Hepatocyte (in vitro differentiated cells): ENCODE data around the gene APBA2. TPM values are rescaled to one million over a fixed set of nuclear protein-coding genes. Genes with fewer than 3 reads are reported as not detected.

ENCODE experiments used
- DNase-seq: peaks from one replicate; pipeline ENCODE4 v3.0.0-alpha.2; 2016; ENCODE audit warnings: low spot score
- H2AFZ ChIP-seq: fragments of 200-600 bp; sonication (generic); 2 replicates; pipeline ENCODE4 v1.6.0; 2016; ENCODE audit warnings: antibody characterized with exemption, mild to moderate bottlenecking
- H3K27ac ChIP-seq: fragments of 200-600 bp; sonication (generic); 2 replicates; pipeline ENCODE4 v1.5.1; 2016; ENCODE audit warnings: mild to moderate bottlenecking
- H3K27me3 ChIP-seq: fragments of 200-600 bp; sonication (generic); 2 replicates; pipeline ENCODE4 v1.6.1; 2016
- H3K36me3 ChIP-seq: fragments of 200-600 bp; sonication (generic); replicated peaks from 2 replicates; pipeline ENCODE4 v1.5.1; 2016; ENCODE audit warnings: low read depth; ENCODE audit not compliant: insufficient read depth
- H3K4me1 ChIP-seq: fragments of 200-600 bp; sonication (generic); 2 replicates; pipeline ENCODE4 v1.5.1; 2016; ENCODE audit warnings: mild to moderate bottlenecking, moderate library complexity; ENCODE audit not compliant: insufficient read depth
- H3K4me2 ChIP-seq: fragments of 200-600 bp; sonication (generic); 2 replicates; pipeline ENCODE4 v1.6.0; 2016
- H3K4me3 ChIP-seq: fragments of 200-600 bp; sonication (generic); 2 replicates; pipeline ENCODE4 v1.5.1; 2016; ENCODE audit warnings: mild to moderate bottlenecking
- H3K79me2 ChIP-seq: fragments of 200-600 bp; sonication (generic); 2 replicates; pipeline ENCODE4 v1.6.0; 2017; ENCODE audit warnings: mild to moderate bottlenecking
- H3K9me2 ChIP-seq: fragments of 200-600 bp; sonication (generic); replicated peaks from 2 replicates; pipeline ENCODE4 v1.6.0; 2017; ENCODE audit warnings: mild to moderate bottlenecking; ENCODE audit not compliant: insufficient read depth
- H3K9me3 ChIP-seq: fragments of 200-600 bp; sonication (generic); 2 replicates; pipeline ENCODE4 v1.5.1; 2016; ENCODE audit warnings: low read depth, mild to moderate bottlenecking
- H4K20me1 ChIP-seq: fragments of 200-600 bp; sonication (generic); 2 replicates; pipeline ENCODE4 v1.6.0; 2016; ENCODE audit warnings: mild to moderate bottlenecking; ENCODE audit not compliant: insufficient read depth, poor library complexity, severe bottlenecking
- EZH2 ChIP-seq: fragments of 200-600 bp; sonication (generic); IDR thresholded peaks from 2 replicates; pipeline ENCODE4 v1.6.1; 2016; ENCODE audit warnings: antibody characterized with exemption, mild to moderate bottlenecking, borderline replicate concordance
- EZH2phosphoT487 ChIP-seq: fragments of 200-600 bp; sonication (generic); IDR thresholded peaks from one replicate; pipeline ENCODE4 v1.6.1; 2018; ENCODE audit warnings: antibody characterized with exemption, mild to moderate bottlenecking, low read depth, moderate library complexity; ENCODE audit not compliant: unreplicated experiment, severe bottlenecking
- WGBS: methylation state at CpG from one replicate; pipeline ENCODE4 v1.1.6; 2016; ENCODE audit warnings: low lambda C conversion rate; ENCODE audit errors: missing lambda C conversion rate; 5-methylcytosine and 5-hydroxymethylcytosine counted together
- polyA plus RNA-seq: library from polyadenylated mRNA; unstranded; fragments of >200 nt; fragmentation: Nextera tagmentation; extraction: Ambion mirVana; gene quantifications from 2 replicates; pipeline ENCODE4 v1.2.1, GENCODE V29; 2016
- total RNA-seq: library from RNA; depleted of rRNA; stranded (reverse); fragments of >200 nt; gene quantifications from 2 replicates; pipeline ENCODE4 v1.2.3, GENCODE V29; 2014
- TF ChIP-seq, protein P1 (sequence below): fragments of 200-600 bp; sonication (generic); IDR thresholded peaks from 2 replicates; pipeline ENCODE4 v1.5.1; 2016; ENCODE audit warnings: antibody characterized with exemption, mild to moderate bottlenecking; ENCODE audit not compliant: poor library complexity

The APBA2 gene
- total and polyA plus RNA-seq, 2 experiments from 2014 or later, result 8.4 to 10.1 TPM

DNA sequence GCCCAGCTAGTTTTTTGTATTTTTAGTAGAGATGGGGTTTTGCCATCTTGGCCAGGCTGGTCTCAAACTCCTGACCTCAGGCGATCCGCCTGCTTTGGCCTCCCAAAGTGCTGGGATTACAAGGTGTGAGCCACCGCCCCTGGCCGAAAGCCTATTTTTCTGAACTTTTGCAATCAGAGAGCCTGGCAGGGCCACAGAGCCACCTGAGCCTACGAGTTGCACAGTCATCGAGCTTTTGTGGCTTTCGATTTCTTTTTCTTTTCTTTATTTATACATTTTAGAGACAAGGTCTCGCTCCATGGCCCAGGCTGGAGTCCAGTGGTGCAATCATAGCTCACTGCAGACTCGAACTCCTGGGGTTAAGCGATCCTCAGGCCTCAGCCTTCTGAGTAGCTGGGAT lies 243.4 kb downstream of the APBA2 start:
- Histone ChIP-seq H3K9me2 (no peaks in the 10 kb centered on the region), H3K79me2 (no peaks in the 10 kb centered on the region), H3K36me3 (no peaks in the 10 kb centered on the region), H3K4me1 (no peaks in the 10 kb centered on the region), H3K4me2 (no peak overlapping the region), H2AFZ (no peak overlapping the region), H4K20me1 (no peaks in the 10 kb centered on the region), H3K27me3 (peaks cover 2% of the 10 kb centered on the region), H3K4me3 (no peak overlapping the region), H3K9me3 (no peaks in the 10 kb centered on the region), H3K27ac (no peak overlapping the region)
- WGBS, result 98% methylated on average over 10 of the region's 10 CpGs
- TF ChIP-seq, protein P1, sequence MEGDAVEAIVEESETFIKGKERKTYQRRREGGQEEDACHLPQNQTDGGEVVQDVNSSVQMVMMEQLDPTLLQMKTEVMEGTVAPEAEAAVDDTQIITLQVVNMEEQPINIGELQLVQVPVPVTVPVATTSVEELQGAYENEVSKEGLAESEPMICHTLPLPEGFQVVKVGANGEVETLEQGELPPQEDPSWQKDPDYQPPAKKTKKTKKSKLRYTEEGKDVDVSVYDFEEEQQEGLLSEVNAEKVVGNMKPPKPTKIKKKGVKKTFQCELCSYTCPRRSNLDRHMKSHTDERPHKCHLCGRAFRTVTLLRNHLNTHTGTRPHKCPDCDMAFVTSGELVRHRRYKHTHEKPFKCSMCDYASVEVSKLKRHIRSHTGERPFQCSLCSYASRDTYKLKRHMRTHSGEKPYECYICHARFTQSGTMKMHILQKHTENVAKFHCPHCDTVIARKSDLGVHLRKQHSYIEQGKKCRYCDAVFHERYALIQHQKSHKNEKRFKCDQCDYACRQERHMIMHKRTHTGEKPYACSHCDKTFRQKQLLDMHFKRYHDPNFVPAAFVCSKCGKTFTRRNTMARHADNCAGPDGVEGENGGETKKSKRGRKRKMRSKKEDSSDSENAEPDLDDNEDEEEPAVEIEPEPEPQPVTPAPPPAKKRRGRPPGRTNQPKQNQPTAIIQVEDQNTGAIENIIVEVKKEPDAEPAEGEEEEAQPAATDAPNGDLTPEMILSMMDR, result no peak
- TF ChIP-seq EZH2, result no peak
- TF ChIP-seq EZH2phosphoT487, result no peak
- no peak for DNase-seq

DNA sequence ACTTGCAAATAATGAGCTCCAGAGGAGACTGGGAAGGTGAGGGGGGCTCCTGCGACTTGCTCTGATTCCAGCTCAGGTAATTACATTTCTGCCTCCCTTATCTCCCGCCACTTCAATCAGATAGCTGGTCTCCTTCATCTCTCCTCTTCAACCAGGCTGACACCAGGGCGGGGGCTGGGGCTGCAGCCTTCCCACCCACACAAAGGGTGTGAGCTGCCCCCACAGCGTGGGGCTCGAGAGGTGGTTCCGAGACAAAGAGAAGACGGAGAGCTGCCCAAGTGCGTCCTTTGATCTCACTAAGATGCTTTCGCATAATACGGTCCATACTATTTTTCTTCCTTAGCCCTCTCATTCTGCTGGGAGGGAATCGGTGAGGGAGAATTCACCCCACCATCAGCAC lies 244.2 kb downstream of the APBA2 start:
- 64% methylated on average over 11 of the region's 11 CpGs for WGBS
- no peak overlapping the region for H2AFZ ChIP-seq
- no peaks in the 10 kb centered on the region for H3K9me3 ChIP-seq
- H3K79me2 ChIP-seq, result no peaks in the 10 kb centered on the region
- peaks cover 2% of the 10 kb centered on the region for H3K27me3 ChIP-seq
- no peaks in the 10 kb centered on the region for H3K36me3 ChIP-seq
- H3K4me1 ChIP-seq, result no peaks in the 10 kb centered on the region
- no peak for DNase-seq
- no peaks in the 10 kb centered on the region for H4K20me1 ChIP-seq
- no peak overlapping the region for H3K4me3 ChIP-seq
- no peaks in the 10 kb centered on the region for H3K9me2 ChIP-seq
- H3K27ac ChIP-seq, result no peak overlapping the region
- H3K4me2 ChIP-seq, result no peak overlapping the region
- TF ChIP-seq EZH2phosphoT487 (no peak), EZH2 (no peak)
- TF ChIP-seq, protein P1, result no peak

DNA sequence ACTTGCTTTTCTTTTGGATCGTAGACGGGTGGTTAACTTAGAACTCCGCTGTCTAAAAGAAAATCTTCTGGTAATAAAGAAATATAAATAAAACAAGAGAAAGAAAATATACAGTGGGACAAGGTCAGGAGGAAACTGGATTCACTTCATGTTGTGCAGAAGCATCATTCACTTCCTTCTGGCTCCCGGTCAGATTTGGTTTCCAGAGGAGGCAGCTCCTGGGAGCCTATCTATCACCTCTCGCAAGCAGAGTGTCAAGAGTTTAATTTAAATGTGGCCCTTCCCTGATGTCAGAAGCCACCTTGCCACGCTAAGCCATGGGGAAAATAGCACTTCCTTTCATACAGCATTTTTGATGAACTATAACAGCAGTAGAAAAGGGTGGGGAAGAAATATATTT lies 244.7 kb downstream of the APBA2 start:
- no peaks in the 10 kb centered on the region for H4K20me1 ChIP-seq
- WGBS, result 65% methylated on average over 6 of the region's 6 CpGs
- H3K4me2 ChIP-seq, result no peak overlapping the region
- peaks cover 2% of the 10 kb centered on the region for H3K27me3 ChIP-seq
- no peak overlapping the region for H3K27ac ChIP-seq
- H3K79me2 ChIP-seq, result no peaks in the 10 kb centered on the region
- no peak overlapping the region for H2AFZ ChIP-seq
- H3K9me3 ChIP-seq, result no peaks in the 10 kb centered on the region
- H3K36me3 ChIP-seq, result no peaks in the 10 kb centered on the region
- no peak for DNase-seq
- no peak for TF ChIP-seq EZH2phosphoT487
- no peaks in the 10 kb centered on the region for H3K9me2 ChIP-seq
- H3K4me1 ChIP-seq, result no peaks in the 10 kb centered on the region
- no peak overlapping the region for H3K4me3 ChIP-seq

DNA sequence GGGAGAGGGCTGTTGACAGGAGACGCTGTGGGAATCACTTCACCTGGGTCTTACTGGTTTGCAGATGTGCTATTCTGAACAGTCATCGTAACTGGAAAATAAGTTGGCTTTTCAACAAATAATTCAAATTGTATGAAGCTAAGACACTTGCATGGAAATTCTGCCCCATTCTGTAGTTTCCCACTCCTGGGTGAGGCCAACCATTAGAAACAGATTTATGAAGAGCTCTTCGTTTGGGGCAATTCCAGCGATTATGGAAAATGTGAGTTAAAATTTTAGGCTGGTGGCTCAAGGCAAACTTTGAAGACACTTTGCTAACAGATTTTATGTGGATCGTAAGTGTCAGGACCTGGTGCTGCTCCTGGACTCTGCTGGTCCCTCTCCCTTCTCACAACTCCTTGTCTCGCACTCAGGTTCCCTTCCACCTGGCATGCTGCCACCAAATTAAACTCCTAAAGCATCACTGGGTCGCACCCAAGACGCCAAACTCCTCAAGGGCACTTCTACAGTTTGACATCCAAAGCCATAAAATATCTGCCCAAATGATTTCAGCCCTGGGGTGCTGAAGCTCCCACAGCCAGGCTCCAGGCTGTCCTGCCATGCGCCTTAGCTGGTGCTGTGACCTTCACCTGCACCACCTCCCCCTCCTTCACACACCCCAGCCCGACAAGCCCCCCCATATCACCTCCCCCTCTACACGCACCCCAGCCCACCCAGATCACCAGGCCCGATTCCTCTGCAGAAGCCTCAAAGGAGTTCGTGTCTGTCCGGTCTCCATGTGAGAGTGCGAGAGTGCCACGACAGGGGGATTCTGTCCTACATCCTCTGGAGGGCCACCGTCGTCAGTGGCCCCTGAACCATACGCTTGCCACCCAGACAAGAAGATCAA lies 245.4 kb downstream of the APBA2 start:
- DNase-seq, result no peak
- whole genome bisulfite sequencing, result 77% methylated on average over 19 of the region's 19 CpGs
- H4K20me1 ChIP-seq, result no peaks in the 10 kb centered on the region

More for the DNA sequence above, 245.4 kb downstream of the APBA2 start:
- no peaks in the 10 kb centered on the region for H3K4me1 ChIP-seq
- no peak overlapping the region for H2AFZ ChIP-seq
- no peak overlapping the region for H3K4me3 ChIP-seq
- no peak overlapping the region for H3K27ac ChIP-seq
- H3K79me2 ChIP-seq, result no peaks in the 10 kb centered on the region
- no peak overlapping the region for H3K4me2 ChIP-seq
- H3K9me3 ChIP-seq, result no peaks in the 10 kb centered on the region
- peaks cover 2% of the 10 kb centered on the region for H3K27me3 ChIP-seq
- no peaks in the 10 kb centered on the region for H3K36me3 ChIP-seq
- no peaks in the 10 kb centered on the region for H3K9me2 ChIP-seq
- TF ChIP-seq EZH2 (no peak), EZH2phosphoT487 (no peak)
- TF ChIP-seq, protein P1, result no peak
